ENCODE measurements around the gene ARID5B.

- TF ChIP-seq, protein P1, sequence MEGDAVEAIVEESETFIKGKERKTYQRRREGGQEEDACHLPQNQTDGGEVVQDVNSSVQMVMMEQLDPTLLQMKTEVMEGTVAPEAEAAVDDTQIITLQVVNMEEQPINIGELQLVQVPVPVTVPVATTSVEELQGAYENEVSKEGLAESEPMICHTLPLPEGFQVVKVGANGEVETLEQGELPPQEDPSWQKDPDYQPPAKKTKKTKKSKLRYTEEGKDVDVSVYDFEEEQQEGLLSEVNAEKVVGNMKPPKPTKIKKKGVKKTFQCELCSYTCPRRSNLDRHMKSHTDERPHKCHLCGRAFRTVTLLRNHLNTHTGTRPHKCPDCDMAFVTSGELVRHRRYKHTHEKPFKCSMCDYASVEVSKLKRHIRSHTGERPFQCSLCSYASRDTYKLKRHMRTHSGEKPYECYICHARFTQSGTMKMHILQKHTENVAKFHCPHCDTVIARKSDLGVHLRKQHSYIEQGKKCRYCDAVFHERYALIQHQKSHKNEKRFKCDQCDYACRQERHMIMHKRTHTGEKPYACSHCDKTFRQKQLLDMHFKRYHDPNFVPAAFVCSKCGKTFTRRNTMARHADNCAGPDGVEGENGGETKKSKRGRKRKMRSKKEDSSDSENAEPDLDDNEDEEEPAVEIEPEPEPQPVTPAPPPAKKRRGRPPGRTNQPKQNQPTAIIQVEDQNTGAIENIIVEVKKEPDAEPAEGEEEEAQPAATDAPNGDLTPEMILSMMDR (IDR thresholded peaks at IDR 0.05), result no peak
- TF ChIP-seq, protein P2, sequence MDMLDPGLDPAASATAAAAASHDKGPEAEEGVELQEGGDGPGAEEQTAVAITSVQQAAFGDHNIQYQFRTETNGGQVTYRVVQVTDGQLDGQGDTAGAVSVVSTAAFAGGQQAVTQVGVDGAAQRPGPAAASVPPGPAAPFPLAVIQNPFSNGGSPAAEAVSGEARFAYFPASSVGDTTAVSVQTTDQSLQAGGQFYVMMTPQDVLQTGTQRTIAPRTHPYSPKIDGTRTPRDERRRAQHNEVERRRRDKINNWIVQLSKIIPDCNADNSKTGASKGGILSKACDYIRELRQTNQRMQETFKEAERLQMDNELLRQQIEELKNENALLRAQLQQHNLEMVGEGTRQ (CRISPR knock-in tag; IDR thresholded peaks at IDR 0.05), result no peak
- TF ChIP-seq, protein P3, sequence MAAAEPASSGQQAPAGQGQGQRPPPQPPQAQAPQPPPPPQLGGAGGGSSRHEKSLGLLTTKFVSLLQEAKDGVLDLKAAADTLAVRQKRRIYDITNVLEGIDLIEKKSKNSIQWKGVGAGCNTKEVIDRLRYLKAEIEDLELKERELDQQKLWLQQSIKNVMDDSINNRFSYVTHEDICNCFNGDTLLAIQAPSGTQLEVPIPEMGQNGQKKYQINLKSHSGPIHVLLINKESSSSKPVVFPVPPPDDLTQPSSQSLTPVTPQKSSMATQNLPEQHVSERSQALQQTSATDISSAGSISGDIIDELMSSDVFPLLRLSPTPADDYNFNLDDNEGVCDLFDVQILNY (CRISPR knock-in tag; IDR thresholded peaks at IDR 0.05), result no peak
- TF ChIP-seq GRHL2 (CRISPR knock-in tag; IDR thresholded peaks at IDR 0.05; ENCODE audit: insufficient replicate concordance, severe bottlenecking), result no peak
Observed at GRCh38 chr10:62071846-62072281, 170.4 kb downstream of the ARID5B start.

Measured in WTC11 (cell line).